ENCODE measurements around the gene SHISA8. TPM values are rescaled to one million over a fixed set of nuclear protein-coding genes. Genes with fewer than 3 reads are reported as not detected.
A peak's percentile ranks its signal among the peaks of the same experiment; 100 is the strongest.

The SHISA8 gene
- total RNA-seq, 3 donors from 2014 or later, result not detected

DNA sequence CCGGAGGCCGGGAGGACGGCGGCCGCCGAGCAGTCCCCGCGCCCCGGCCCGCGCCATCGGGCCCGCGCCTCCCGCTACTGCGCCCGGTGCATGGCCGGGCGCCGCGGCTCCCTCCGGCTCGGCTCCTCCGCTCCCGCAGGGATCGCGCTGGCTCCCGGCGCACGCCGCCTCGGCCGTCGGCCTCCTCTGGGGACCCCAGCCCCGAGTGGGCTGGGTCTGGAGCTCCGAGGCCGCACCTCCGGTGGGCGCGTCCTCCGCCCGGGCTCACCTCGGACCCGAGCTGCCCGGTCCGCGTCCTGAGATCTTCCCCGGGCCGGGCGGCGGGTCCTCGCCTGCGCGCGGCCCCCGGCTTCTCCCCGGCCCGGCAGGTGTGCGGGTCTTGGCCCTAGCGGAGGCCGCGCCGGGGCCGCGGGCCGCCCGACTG lies 251 bp downstream of the SHISA8 start:
- no peaks in the 10 kb centered on the region for H3K36me3 ChIP-seq (ENCODE audit: low read depth)
- no peaks in the 10 kb centered on the region for H3K9me3 ChIP-seq
- H3K4me3 ChIP-seq, result no peak overlapping the region
- H3K4me1 ChIP-seq (ENCODE audit: low read depth), result peaks cover 40% of the 10 kb centered on the region
- intact Hi-C loops (cut with DNase I, micrococcal nuclease), result no loop called here
- ATAC-seq (peak; percentile 5), DNase-seq (no peak)
- TF ChIP-seq, protein P1, sequence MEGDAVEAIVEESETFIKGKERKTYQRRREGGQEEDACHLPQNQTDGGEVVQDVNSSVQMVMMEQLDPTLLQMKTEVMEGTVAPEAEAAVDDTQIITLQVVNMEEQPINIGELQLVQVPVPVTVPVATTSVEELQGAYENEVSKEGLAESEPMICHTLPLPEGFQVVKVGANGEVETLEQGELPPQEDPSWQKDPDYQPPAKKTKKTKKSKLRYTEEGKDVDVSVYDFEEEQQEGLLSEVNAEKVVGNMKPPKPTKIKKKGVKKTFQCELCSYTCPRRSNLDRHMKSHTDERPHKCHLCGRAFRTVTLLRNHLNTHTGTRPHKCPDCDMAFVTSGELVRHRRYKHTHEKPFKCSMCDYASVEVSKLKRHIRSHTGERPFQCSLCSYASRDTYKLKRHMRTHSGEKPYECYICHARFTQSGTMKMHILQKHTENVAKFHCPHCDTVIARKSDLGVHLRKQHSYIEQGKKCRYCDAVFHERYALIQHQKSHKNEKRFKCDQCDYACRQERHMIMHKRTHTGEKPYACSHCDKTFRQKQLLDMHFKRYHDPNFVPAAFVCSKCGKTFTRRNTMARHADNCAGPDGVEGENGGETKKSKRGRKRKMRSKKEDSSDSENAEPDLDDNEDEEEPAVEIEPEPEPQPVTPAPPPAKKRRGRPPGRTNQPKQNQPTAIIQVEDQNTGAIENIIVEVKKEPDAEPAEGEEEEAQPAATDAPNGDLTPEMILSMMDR (IDR thresholded peaks at IDR 0.05), result no peak

- Histone ChIP-seq H3K9me3 (no peaks in the 10 kb centered on the region), H3K36me3 (ENCODE audit: low read depth) (no peaks in the 10 kb centered on the region), H3K4me3 (no peak overlapping the region), H3K4me1 (ENCODE audit: low read depth) (peaks cover 37% of the 10 kb centered on the region)
- DNase-seq, result no peak
- ATAC-seq, result no peak
- intact Hi-C loops (cut with DNase I, micrococcal nuclease), result no loop called here
- TF ChIP-seq, protein P1 (IDR thresholded peaks at IDR 0.05), result no peak
These were observed 886 bp downstream of the SHISA8 start for GRCh38 chr22:41913842-41914534.

DNA sequence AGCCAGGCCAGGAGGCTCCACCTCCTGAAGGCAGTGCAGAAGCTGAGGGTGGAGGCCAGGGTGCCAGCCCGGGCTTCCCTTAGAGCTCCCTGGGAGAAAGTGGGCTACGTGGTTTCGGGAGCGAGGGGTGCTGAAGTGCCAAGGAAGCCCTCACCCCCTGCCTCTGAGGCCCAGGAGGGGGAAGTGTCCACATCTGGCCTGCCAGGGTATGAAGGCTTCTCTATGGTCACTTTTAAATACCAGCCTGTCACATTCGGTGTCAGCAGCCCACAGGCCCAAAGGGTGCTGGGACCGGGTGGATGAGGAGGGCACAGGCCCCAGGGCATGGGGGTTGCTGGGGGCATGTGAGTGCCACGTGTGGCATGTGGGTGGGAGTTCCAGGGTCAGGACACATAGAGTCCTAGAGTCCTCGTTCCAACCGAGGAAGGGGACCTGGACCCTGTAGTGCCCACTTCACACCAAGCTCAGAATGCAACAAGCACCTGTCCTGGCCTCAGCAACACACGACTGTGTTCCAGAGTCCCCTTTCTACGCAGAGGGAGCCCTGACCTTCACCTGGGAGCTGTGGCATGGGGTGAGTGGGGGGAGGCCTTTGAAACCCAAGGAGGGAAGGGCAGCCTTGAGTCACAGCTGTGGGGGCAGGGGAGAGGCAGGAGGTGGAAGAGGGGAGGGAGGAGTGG lies 1.7 kb downstream of the SHISA8 start:
- no peak for ATAC-seq

GRCh38 chr22:41912338-41913039 lies 2.4 kb downstream of the SHISA8 start:
- TF ChIP-seq, protein P1 (IDR thresholded peaks at IDR 0.05), result no peak
- peaks cover 29% of the 10 kb centered on the region for H3K4me1 ChIP-seq (ENCODE audit: low read depth)

More for the DNA sequence above, 1.7 kb downstream of the SHISA8 start:
- Histone ChIP-seq H3K9me3 (no peaks in the 10 kb centered on the region), H3K4me3 (no peak overlapping the region), H3K36me3 (ENCODE audit: low read depth) (no peaks in the 10 kb centered on the region), H3K4me1 (ENCODE audit: low read depth) (peaks cover 30% of the 10 kb centered on the region)
- TF ChIP-seq, protein P1 (IDR thresholded peaks at IDR 0.05), result no peak
- intact Hi-C loops (cut with DNase I, micrococcal nuclease), result no loop called here
- no peak for DNase-seq

DNA sequence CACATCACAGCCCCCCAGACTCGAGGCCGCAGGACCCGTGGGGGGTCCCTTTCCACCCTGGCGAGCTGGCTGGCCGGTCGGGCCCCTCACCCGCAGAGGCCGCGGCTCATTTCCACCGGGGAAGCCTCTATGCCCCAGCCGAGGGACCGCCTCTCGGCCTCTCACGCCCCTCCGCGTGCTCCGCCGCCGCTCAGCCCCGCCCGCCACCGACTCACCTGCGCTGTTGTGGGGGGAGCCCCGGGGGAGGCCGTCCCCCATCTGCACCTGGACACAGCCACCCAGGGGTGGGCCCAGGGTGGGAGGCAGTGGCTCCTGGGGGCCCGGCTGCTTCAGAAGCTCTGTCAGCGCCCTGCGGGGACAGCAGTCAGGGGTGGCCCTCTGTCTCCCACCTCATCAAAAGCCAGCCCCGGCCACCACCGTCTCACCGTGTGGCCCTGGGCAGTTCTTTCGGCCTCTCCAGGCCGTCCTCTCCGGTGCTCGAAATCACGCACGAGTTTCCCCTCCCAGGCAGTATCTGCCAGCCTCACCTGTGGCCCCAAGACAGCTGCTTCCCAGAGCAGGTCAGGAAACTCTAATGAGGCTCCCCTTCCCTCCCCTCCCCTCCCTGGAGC lies 3.8 kb downstream of the SHISA8 start:
- intact Hi-C loops (cut with DNase I, micrococcal nuclease), result no loop called here
- no peak for DNase-seq
- Histone ChIP-seq H3K36me3 (ENCODE audit: low read depth) (no peaks in the 10 kb centered on the region), H3K9me3 (no peaks in the 10 kb centered on the region), H3K4me3 (no peak overlapping the region), H3K4me1 (ENCODE audit: low read depth) (peaks cover 29% of the 10 kb centered on the region)
- TF ChIP-seq, protein P1 (IDR thresholded peaks at IDR 0.05), result no peak
- no peak for ATAC-seq

More at GRCh38 chr22:41912338-41913039, 2.4 kb downstream of the SHISA8 start:
- no peak for DNase-seq
- H3K4me3 ChIP-seq, result no peak overlapping the region
- intact Hi-C loops (cut with DNase I, micrococcal nuclease), result no loop called here
- no peaks in the 10 kb centered on the region for H3K36me3 ChIP-seq (ENCODE audit: low read depth)
- ATAC-seq, result no peak
- H3K9me3 ChIP-seq, result no peaks in the 10 kb centered on the region

Measured in mucosa of descending colon (tissue), 3 donors.